DND-41 (cell line): ENCODE results near the gene ECM1.

Experiments used
- CTCF ChIP-seq: IDR thresholded peaks from 2 replicates; pipeline ENCODE4 v1.5.1; 2012; ENCODE audit warnings: borderline replicate concordance, low read length, moderate library complexity, mild to moderate bottlenecking; ENCODE audit not compliant: poor library complexity, severe bottlenecking; ENCODE audit errors: extremely low read depth
- EZH2 ChIP-seq: IDR thresholded peaks from 3 replicates; pipeline ENCODE4 v1.6.1; 2012; ENCODE audit warnings: borderline replicate concordance, low read depth, mild to moderate bottlenecking, moderate library complexity, low read length, inconsistent platforms; ENCODE audit not compliant: severe bottlenecking

- TF ChIP-seq CTCF (peak; percentile 94), EZH2 (no peak)
Observed at GRCh38 chr1:150560011-150560438, 52.1 kb downstream of the ECM1 start.
